ENCODE measurements around the gene LBX2. TPM values are rescaled to one million over a fixed set of nuclear protein-coding genes. Genes with fewer than 3 reads are reported as not detected.

Gene LBX2, protein sequence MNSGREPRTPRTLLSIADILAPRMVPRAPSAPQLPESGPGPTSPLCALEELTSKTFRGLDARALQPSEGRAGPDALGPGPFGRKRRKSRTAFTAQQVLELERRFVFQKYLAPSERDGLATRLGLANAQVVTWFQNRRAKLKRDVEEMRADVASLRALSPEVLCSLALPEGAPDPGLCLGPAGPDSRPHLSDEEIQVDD
- total RNA-seq = 0.54 and 1.1 TPM in 2 replicates

GRCh38 chr2:74499267-74499939 is at the start of gene LBX2:
Gene LBX2, minus strand, starts transcription at chr2:74499603. Its CDS starts 66 bp downstream, at chr2:74499537.
- no peak for DNase-seq (ENCODE audit: low spot score)
- intact Hi-C loops (cut with micrococcal nuclease) = no loop called here
- peaks cover 32% of the 10 kb centered on the region for H3K36me3 Mint-ChIP-seq (ENCODE audit: low read depth)
- no peaks in the 10 kb centered on the region for H3K9me3 Mint-ChIP-seq
- peak within 1 kb of the TSS; percentile 93 for H3K4me3 Mint-ChIP-seq
- H3K27me3 Mint-ChIP-seq (ENCODE audit: insufficient read depth) = peaks cover 46% of the 10 kb centered on the region
- H3K27ac Mint-ChIP-seq = peak within 1 kb of the TSS; percentile 85
- H3K4me1 Mint-ChIP-seq (ENCODE audit: low read depth) = peaks cover 50% of the 10 kb centered on the region

DNA sequence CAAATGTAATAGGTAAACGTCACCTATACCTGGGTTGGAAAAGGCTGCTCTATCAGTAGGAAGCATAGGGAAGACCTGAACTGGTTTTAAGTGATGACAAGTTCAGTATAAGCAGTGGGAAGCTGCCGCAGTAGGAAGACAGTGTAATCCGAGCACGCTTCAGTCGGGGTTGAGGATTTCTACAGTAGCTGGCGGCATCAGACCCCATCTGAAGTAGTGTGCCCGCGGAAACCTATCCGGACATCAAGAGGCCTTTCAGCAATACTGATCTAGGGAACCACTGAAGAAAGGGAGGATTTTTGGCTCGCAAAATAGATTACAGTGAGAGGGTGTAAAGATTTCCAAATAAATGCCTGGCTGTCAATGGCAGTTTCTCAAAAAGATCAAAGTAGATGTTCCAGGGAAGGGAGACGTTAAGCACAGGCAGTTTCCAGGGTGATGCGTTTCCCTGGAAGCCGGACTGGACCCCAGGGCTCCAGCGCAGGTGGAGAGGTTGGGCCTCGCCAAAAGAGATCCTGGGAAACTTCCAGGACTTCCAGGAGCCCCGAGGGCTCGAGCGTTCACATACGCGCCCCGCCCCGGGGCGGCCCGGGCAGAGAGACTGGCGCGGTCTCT is 49.0 kb upstream of the LBX2 start:
- Mint-ChIP-seq H3K36me3 (ENCODE audit: low read depth) (no peaks in the 10 kb centered on the region), H3K27ac (peak overlapping the region; percentile 62), H3K27me3 (ENCODE audit: insufficient read depth) (peaks cover 39% of the 10 kb centered on the region), H3K9me3 (no peaks in the 10 kb centered on the region), H3K4me3 (peak overlapping the region; percentile 76), H3K4me1 (ENCODE audit: low read depth) (peaks cover 20% of the 10 kb centered on the region)
- intact Hi-C loops (cut with micrococcal nuclease) = loop anchor here (1.0 kb wide), 1 partner anchor 17 kb away; no protein-coding TSS in a partner anchor
- no peak for DNase-seq (ENCODE audit: low spot score)

DNA sequence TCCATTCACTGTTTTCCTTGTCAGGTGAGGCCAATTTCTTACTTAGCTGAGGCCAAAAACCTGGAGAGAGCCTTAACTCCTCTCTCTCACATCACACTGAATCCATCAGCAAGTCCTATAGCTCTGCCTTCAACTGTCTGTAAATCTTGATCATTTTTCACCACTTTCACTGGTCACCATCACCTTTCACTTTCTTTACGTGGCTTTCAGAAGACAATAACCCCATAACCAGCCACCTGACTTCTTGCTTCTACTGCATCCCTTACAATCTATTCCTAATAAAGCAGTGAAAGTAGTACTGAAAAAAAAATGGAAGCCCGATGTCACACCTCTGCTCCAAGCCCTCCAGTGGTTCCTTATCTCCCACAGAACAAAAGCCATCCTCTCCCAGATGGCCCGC is 46.6 kb upstream of the LBX2 start:
- no peak overlapping the region for H3K4me3 Mint-ChIP-seq
- no peak for DNase-seq (ENCODE audit: low spot score)
- peaks cover 40% of the 10 kb centered on the region for H3K27me3 Mint-ChIP-seq (ENCODE audit: insufficient read depth)
- intact Hi-C loops (cut with micrococcal nuclease) = no loop called here
- H3K36me3 Mint-ChIP-seq (ENCODE audit: low read depth) = no peaks in the 10 kb centered on the region
- no peak overlapping the region for H3K27ac Mint-ChIP-seq
- no peaks in the 10 kb centered on the region for H3K9me3 Mint-ChIP-seq
- H3K4me1 Mint-ChIP-seq (ENCODE audit: low read depth) = peaks cover 15% of the 10 kb centered on the region

DNA sequence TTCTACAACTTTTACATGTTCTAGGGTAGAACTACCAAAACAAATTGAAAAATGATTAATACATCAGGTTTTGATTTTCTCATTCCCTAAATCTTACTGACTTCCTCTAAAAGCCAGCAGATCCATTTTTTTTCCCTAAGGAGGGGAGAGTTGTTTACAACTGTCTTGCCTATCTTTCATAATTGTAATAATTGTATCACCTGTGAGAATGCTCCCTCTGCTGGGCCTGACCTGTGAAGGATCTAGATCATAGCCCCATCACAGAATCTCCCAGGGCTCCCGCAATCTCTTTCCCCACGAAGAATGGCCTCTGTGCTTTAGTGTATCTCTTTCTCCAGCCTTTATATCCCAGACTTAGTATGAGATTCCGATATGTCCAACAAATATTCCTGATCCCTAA is 45.2 kb upstream of the LBX2 start:
- Mint-ChIP-seq H3K27me3 (ENCODE audit: insufficient read depth) (peaks cover 36% of the 10 kb centered on the region), H3K4me1 (ENCODE audit: low read depth) (peaks cover 8% of the 10 kb centered on the region), H3K9me3 (no peaks in the 10 kb centered on the region), H3K36me3 (ENCODE audit: low read depth) (no peaks in the 10 kb centered on the region), H3K27ac (no peak overlapping the region), H3K4me3 (no peak overlapping the region)
- intact Hi-C loops (cut with micrococcal nuclease) = no loop called here
- no peak for DNase-seq (ENCODE audit: low spot score)

GRCh38 chr2:74542978-74543377 is 43.6 kb upstream of the LBX2 start:
- Mint-ChIP-seq H3K4me3 (no peak overlapping the region), H3K27me3 (ENCODE audit: insufficient read depth) (peaks cover 33% of the 10 kb centered on the region)
- intact Hi-C loops (cut with micrococcal nuclease) = no loop called here

DNA sequence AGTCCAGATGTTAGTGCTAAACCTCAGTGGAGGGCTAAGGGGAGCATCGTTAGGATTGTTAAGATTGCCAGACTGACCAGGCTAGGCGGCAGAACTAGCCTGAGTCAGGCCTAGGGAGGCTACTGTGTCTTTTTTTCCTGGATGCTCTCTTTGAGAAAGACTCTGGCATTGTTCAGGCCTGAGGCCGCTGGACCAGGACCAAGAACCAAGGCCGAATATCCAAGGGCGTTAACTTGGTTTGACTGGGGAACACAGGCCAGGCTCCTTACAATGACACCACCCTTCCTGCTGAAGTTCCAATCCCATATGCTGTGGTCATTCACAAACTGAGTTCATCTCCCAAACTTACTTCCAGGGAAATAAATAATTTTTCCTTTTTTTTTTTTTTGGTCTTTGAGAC is 40.9 kb upstream of the LBX2 start:
- H3K9me3 Mint-ChIP-seq = no peaks in the 10 kb centered on the region
- H3K36me3 Mint-ChIP-seq (ENCODE audit: low read depth) = no peaks in the 10 kb centered on the region

More at GRCh38 chr2:74542978-74543377, 43.6 kb upstream of the LBX2 start:
- no peaks in the 10 kb centered on the region for H3K9me3 Mint-ChIP-seq
- H3K27ac Mint-ChIP-seq = no peak overlapping the region
- H3K36me3 Mint-ChIP-seq (ENCODE audit: low read depth) = no peaks in the 10 kb centered on the region
- peaks cover 19% of the 10 kb centered on the region for H3K4me1 Mint-ChIP-seq (ENCODE audit: low read depth)
- no peak for DNase-seq (ENCODE audit: low spot score)

DNA sequence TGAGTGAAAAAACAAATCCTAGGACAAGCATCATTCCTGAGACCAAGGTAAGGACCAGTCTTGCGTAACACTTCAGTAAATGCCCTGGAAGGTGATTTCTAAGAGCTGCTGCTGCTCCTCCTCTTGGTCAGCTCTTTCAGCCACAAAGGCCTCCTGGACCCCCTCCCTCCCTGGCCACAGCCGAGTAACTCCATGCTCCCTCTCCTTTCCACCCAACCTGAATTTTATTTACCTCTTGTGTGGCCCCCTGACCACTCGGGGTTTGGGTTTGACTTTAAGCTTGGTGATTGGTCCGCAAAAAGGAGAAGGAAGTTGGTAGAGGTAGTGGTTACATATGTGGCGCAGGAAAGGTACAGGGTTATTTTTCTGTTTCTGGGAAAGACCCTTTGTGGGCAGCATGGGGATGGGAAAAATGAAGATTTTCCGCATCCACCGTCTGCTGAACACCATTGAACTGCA is 39.5 kb upstream of the LBX2 start:
- H3K9me3 Mint-ChIP-seq = no peaks in the 10 kb centered on the region
- no peak overlapping the region for H3K4me3 Mint-ChIP-seq
- H3K4me1 Mint-ChIP-seq (ENCODE audit: low read depth) = peaks cover 17% of the 10 kb centered on the region
- peaks cover 14% of the 10 kb centered on the region for H3K27me3 Mint-ChIP-seq (ENCODE audit: insufficient read depth)
- intact Hi-C loops (cut with micrococcal nuclease) = no loop called here
- H3K27ac Mint-ChIP-seq = no peak overlapping the region
- peaks cover 1% of the 10 kb centered on the region for H3K36me3 Mint-ChIP-seq (ENCODE audit: low read depth)
- DNase-seq (ENCODE audit: low spot score) = no peak

More for the DNA sequence above, 40.9 kb upstream of the LBX2 start:
- Mint-ChIP-seq H3K27ac (no peak overlapping the region), H3K4me3 (no peak overlapping the region), H3K27me3 (ENCODE audit: insufficient read depth) (peaks cover 24% of the 10 kb centered on the region), H3K4me1 (ENCODE audit: low read depth) (peaks cover 17% of the 10 kb centered on the region)
- no peak for DNase-seq (ENCODE audit: low spot score)
- intact Hi-C loops (cut with micrococcal nuclease) = no loop called here

DNA sequence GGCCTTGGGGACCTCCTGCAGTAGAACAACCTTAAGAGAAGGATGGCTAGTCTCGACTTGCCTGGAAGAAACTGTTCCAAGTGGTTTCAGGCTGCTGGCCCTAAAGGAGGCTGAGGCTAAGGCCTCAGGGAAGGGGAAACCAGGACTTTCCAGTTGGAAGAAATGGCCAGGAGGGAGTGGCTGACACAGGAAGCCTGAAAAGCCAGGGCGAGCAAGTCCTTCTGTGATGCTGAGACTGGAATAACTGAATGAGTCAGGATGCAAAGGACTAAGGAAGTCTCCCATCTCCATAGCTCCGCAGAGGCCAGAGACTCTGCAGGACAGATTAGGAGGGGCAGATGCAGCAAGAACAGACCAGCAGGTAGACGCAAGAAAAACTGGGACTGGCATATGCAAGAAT is 37.7 kb upstream of the LBX2 start:
- peaks cover 11% of the 10 kb centered on the region for H3K27me3 Mint-ChIP-seq (ENCODE audit: insufficient read depth)
- no peak overlapping the region for H3K27ac Mint-ChIP-seq
- H3K4me1 Mint-ChIP-seq (ENCODE audit: low read depth) = peaks cover 23% of the 10 kb centered on the region
- intact Hi-C loops (cut with micrococcal nuclease) = no loop called here
- DNase-seq (ENCODE audit: low spot score) = no peak
- no peaks in the 10 kb centered on the region for H3K9me3 Mint-ChIP-seq
- H3K36me3 Mint-ChIP-seq (ENCODE audit: low read depth) = peaks cover 13% of the 10 kb centered on the region
- H3K4me3 Mint-ChIP-seq = no peak overlapping the region

DNA sequence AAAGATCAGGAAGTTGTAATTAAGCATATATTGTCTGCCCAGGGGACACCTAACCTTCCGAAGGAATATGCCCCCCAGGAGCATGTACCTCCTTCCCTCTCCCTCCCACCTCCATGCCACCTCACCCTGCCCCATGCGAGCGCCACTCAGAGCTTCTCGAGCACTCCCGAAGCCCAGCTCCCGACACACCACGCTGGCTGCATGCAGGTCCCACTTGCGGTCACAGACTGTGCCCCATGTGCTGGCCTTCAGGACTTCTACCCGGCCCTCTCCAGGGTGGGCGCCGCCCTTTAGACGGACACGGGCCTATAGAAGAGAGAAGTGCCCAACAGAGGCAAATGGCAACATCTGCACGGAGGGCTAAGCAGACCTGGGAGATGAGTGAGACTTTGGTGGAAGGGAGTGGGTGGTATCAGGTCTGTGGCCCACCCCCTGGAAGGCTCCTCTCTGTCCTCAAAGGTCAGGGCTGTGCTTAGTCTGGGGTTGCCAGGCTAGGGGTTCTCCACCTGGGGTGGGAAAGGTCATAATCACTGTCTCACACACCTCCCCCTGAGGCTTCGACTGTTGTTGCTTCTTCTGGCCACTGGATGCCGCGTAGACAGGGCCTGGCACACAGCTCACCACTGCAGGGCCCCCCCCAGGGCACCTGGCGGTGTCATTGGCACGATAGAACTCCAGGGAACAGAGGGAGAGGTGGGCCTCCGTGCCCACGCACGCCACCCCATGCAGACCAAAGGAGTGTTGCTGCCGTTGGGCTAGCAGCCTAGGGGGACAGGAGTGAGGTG is 37.0 kb upstream of the LBX2 start:
- H3K4me1 Mint-ChIP-seq (ENCODE audit: low read depth) = peaks cover 31% of the 10 kb centered on the region
- DNase-seq (ENCODE audit: low spot score) = no peak

GRCh38 chr2:74535440-74535965 is 36.1 kb upstream of the LBX2 start:
- Mint-ChIP-seq H3K4me3 (no peak overlapping the region), H3K27me3 (ENCODE audit: insufficient read depth) (peaks cover 7% of the 10 kb centered on the region), H3K4me1 (ENCODE audit: low read depth) (peaks cover 39% of the 10 kb centered on the region), H3K27ac (no peak overlapping the region), H3K36me3 (ENCODE audit: low read depth) (peaks cover 23% of the 10 kb centered on the region), H3K9me3 (no peaks in the 10 kb centered on the region)
- intact Hi-C loops (cut with micrococcal nuclease) = no loop called here
- no peak for DNase-seq (ENCODE audit: low spot score)

More for the DNA sequence above, 37.0 kb upstream of the LBX2 start:
- H3K27me3 Mint-ChIP-seq (ENCODE audit: insufficient read depth) = peaks cover 7% of the 10 kb centered on the region
- no peak overlapping the region for H3K4me3 Mint-ChIP-seq
- H3K27ac Mint-ChIP-seq = no peak overlapping the region
- intact Hi-C loops (cut with micrococcal nuclease) = no loop called here
- H3K9me3 Mint-ChIP-seq = no peaks in the 10 kb centered on the region
- H3K36me3 Mint-ChIP-seq (ENCODE audit: low read depth) = peaks cover 18% of the 10 kb centered on the region

DNA sequence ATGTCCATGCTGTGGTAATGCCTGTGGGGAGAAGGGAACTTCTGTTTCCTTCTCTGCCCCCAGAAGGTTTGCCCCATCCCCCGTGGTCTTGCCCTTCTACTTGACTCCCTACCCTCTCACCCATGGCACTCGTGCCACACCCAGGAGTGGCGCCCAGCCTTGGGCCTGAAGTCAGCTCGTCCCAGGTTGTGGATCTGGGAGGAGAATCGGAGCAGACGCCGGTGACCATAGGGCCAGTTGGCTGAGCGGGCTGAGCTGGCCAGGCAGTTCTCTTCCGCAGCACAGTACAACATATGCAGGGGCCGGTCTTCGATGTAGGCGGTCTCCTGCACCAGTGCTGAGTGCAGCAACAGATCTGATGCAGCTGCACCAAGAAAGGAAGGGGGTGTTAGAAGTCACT is 35.0 kb upstream of the LBX2 start:
- intact Hi-C loops (cut with micrococcal nuclease) = no loop called here
- Mint-ChIP-seq H3K36me3 (ENCODE audit: low read depth) (peaks cover 23% of the 10 kb centered on the region), H3K4me3 (no peak overlapping the region), H3K27ac (no peak overlapping the region), H3K27me3 (ENCODE audit: insufficient read depth) (peaks cover 7% of the 10 kb centered on the region), H3K9me3 (no peaks in the 10 kb centered on the region), H3K4me1 (ENCODE audit: low read depth) (peaks cover 37% of the 10 kb centered on the region)
- DNase-seq (ENCODE audit: low spot score) = no peak

DNA sequence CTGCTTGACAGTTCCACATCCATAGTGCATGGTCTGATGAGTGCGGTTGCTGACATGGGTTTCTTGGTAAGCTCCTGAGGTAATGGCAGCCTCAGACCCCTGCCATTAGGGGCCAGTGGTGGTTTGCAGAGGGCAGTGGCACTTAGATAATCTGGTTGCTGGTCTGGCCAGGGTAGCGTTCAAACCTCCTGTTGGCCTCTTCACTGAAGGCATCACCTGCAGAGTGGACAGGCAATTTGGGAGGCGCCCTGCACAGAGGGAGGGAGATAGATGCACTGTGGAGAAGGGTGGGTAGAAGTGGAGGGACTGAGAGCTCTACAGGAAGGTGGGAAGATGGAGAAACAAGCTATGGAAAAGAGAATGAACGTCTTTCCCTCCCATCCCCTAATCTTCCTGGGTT is 34.1 kb upstream of the LBX2 start:
- no peak overlapping the region for H3K27ac Mint-ChIP-seq
- intact Hi-C loops (cut with micrococcal nuclease) = no loop called here
- no peaks in the 10 kb centered on the region for H3K9me3 Mint-ChIP-seq
- peaks cover 29% of the 10 kb centered on the region for H3K36me3 Mint-ChIP-seq (ENCODE audit: low read depth)
- H3K4me1 Mint-ChIP-seq (ENCODE audit: low read depth) = peaks cover 30% of the 10 kb centered on the region
- H3K4me3 Mint-ChIP-seq = no peak overlapping the region
- no peak for DNase-seq (ENCODE audit: low spot score)
- H3K27me3 Mint-ChIP-seq (ENCODE audit: insufficient read depth) = peaks cover 3% of the 10 kb centered on the region

All from activated T-helper 1 cell treated with anti-CD3 and anti-CD28 coated beads, Interleukin-12 subunit alpha, Interleukin-12 subunit beta, Interleukin-2, Interleukin-4 antibody, amounts not matched to agents 30 ng/mL and 10 ng/mL and 1 ng/mL, durations not matched to agents 14 hours and 24 hours and 36 hours (primary cell).